ENCODE data around the gene DLGAP4. TPM values are rescaled to one million over a fixed set of nuclear protein-coding genes. Genes with fewer than 3 reads are reported as not detected.

DLGAP4 gene
- total and polyA plus RNA-seq, 9 of the 15 experiments (the other 6 are each of a cell fraction or from before 2014, with no cell fraction given) = 0.31 to 34.1 (median 4.5) TPM

DNA sequence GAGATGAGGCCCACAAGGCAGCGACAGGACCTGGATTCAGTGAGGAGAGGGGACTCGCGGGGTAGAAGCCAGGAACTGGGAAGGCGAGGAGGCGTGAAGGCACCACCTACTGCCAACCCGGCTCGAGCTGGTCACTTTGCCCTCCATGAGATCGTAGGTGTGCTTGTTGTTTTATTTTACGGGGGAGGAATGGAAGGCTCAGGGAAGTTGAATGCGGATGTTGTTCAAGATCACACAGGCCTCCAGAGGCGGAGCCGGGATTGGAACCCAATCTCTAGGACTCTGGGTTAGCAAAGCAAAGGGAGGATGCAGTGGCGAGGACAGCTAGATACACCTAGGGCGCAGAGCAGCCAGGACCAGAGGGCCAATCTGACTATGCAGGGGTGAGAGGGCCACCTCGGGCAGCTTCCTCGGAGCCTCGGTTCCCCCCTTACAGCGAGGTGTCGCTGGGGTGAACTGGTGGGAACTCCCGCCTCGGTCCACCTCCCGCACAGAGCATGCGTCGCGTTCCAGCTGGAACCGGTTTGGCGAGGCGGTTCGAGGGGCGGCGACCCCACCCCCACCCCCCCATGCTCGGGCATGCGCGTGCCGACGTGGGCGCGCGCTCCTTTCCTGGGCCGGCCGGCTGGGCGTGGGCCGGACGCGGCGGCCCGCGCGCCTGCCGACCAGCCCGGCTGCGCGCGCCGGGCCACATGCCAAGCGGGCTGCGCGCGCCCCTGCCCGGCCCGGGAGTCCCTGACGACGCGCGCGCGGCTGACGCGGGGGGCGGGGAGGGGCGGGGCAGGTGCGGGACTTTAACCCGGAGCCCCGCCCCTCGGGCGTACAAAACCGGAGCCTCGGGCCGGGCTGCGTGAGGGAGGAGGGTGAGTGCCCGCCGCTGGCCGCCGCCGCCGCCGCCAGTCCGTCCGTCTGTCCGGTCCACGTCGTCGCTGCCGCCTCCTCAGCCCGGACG lies 154.8 kb downstream of the DLGAP4 start (continued):
- TF ChIP-seq, protein P1, sequence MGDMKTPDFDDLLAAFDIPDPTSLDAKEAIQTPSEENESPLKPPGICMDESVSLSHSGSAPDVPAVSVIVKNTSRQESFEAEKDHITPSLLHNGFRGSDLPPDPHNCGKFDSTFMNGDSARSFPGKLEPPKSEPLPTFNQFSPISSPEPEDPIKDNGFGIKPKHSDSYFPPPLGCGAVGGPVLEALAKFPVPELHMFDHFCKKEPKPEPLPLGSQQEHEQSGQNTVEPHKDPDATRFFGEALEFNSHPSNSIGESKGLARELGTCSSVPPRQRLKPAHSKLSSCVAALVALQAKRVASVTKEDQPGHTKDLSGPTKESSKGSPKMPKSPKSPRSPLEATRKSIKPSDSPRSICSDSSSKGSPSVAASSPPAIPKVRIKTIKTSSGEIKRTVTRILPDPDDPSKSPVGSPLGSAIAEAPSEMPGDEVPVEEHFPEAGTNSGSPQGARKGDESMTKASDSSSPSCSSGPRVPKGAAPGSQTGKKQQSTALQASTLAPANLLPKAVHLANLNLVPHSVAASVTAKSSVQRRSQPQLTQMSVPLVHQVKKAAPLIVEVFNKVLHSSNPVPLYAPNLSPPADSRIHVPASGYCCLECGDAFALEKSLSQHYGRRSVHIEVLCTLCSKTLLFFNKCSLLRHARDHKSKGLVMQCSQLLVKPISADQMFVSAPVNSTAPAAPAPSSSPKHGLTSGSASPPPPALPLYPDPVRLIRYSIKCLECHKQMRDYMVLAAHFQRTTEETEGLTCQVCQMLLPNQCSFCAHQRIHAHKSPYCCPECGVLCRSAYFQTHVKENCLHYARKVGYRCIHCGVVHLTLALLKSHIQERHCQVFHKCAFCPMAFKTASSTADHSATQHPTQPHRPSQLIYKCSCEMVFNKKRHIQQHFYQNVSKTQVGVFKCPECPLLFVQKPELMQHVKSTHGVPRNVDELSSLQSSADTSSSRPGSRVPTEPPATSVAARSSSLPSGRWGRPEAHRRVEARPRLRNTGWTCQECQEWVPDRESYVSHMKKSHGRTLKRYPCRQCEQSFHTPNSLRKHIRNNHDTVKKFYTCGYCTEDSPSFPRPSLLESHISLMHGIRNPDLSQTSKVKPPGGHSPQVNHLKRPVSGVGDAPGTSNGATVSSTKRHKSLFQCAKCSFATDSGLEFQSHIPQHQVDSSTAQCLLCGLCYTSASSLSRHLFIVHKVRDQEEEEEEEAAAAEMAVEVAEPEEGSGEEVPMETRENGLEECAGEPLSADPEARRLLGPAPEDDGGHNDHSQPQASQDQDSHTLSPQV (IDR thresholded peaks at IDR 0.05) = peak; percentile 98
- TF ChIP-seq ZNF217 (CRISPR knock-in tag; IDR thresholded peaks at IDR 0.05) (no peak), MAFG (tag; conservative IDR thresholded peaks at IDR 0.05) (no peak), GABPB1 (CRISPR knock-in tag; IDR thresholded peaks at IDR 0.05) (peak; percentile 62; the same call in 1 of the 2 replicates), CCNT2 (IDR thresholded peaks at IDR 0.05; ENCODE audit: borderline replicate concordance, extremely low read depth, insufficient read length, low read depth, low read length) (peak; percentile 83), LEF1 (IDR thresholded peaks at IDR 0.05) (peak; percentile 86; the same call in 1 of the 2 replicates), SREBF1 (IDR thresholded peaks at IDR 0.05; ENCODE audit: borderline replicate concordance, low read depth, low read length) (no peak), TAF9B (IDR thresholded peaks at IDR 0.05; ENCODE audit: partially characterized antibody) (no peak), FOXJ2 (tag; IDR thresholded peaks at IDR 0.05) (no peak), MAZ (CRISPR knock-in tag; conservative IDR thresholded peaks at IDR 0.05 in 1 of 2, IDR thresholded peaks at IDR 0.05 in 1 of 2) (peak; percentile 90 to 92), ZNF165 (CRISPR knock-in tag; IDR thresholded peaks at IDR 0.05; ENCODE audit: borderline replicate concordance) (peak; percentile 74; the same call in 1 of the 2 replicates), ZNF232 (CRISPR knock-in tag; IDR thresholded peaks at IDR 0.05) (peak; percentile 92)
- TF ChIP-seq, protein P2, sequence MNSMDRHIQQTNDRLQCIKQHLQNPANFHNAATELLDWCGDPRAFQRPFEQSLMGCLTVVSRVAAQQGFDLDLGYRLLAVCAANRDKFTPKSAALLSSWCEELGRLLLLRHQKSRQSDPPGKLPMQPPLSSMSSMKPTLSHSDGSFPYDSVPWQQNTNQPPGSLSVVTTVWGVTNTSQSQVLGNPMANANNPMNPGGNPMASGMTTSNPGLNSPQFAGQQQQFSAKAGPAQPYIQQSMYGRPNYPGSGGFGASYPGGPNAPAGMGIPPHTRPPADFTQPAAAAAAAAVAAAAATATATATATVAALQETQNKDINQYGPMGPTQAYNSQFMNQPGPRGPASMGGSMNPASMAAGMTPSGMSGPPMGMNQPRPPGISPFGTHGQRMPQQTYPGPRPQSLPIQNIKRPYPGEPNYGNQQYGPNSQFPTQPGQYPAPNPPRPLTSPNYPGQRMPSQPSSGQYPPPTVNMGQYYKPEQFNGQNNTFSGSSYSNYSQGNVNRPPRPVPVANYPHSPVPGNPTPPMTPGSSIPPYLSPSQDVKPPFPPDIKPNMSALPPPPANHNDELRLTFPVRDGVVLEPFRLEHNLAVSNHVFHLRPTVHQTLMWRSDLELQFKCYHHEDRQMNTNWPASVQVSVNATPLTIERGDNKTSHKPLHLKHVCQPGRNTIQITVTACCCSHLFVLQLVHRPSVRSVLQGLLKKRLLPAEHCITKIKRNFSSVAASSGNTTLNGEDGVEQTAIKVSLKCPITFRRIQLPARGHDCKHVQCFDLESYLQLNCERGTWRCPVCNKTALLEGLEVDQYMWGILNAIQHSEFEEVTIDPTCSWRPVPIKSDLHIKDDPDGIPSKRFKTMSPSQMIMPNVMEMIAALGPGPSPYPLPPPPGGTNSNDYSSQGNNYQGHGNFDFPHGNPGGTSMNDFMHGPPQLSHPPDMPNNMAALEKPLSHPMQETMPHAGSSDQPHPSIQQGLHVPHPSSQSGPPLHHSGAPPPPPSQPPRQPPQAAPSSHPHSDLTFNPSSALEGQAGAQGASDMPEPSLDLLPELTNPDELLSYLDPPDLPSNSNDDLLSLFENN (IDR thresholded peaks at IDR 0.05; ENCODE audit: low read depth in 2 of 2, low read length in 2 of 2) = no peak
- TF ChIP-seq, protein P3, sequence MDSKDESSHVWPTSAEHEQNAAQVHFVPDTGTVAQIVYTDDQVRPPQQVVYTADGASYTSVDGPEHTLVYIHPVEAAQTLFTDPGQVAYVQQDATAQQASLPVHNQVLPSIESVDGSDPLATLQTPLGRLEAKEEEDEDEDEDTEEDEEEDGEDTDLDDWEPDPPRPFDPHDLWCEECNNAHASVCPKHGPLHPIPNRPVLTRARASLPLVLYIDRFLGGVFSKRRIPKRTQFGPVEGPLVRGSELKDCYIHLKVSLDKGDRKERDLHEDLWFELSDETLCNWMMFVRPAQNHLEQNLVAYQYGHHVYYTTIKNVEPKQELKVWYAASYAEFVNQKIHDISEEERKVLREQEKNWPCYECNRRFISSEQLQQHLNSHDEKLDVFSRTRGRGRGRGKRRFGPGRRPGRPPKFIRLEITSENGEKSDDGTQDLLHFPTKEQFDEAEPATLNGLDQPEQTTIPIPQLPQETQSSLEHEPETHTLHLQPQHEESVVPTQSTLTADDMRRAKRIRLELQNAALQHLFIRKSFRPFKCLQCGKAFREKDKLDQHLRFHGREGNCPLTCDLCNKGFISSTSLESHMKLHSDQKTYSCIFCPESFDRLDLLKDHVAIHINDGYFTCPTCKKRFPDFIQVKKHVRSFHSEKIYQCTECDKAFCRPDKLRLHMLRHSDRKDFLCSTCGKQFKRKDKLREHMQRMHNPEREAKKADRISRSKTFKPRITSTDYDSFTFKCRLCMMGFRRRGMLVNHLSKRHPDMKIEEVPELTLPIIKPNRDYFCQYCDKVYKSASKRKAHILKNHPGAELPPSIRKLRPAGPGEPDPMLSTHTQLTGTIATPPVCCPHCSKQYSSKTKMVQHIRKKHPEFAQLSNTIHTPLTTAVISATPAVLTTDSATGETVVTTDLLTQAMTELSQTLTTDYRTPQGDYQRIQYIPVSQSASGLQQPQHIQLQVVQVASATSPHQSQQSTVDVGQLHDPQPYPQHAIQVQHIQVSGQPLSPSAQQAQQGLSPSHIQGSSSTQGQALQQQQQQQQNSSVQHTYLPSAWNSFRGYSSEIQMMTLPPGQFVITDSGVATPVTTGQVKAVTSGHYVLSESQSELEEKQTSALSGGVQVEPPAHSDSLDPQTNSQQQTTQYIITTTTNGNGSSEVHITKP (IDR thresholded peaks at IDR 0.05; ENCODE audit: partially characterized antibody) = no peak

Measured in K562 (cell line).